ENCODE results near the gene STAT4. TPM values are rescaled to one million over a fixed set of nuclear protein-coding genes. Genes with fewer than 3 reads are reported as not detected.

The STAT4 gene
- total RNA-seq, 1 donor from 2014 or later: 89.9 TPM

GRCh38 chr2:191100216-191100615 is 50.6 kb downstream of the STAT4 start:
- intact Hi-C loops (cut with micrococcal nuclease): no loop called here

DNA sequence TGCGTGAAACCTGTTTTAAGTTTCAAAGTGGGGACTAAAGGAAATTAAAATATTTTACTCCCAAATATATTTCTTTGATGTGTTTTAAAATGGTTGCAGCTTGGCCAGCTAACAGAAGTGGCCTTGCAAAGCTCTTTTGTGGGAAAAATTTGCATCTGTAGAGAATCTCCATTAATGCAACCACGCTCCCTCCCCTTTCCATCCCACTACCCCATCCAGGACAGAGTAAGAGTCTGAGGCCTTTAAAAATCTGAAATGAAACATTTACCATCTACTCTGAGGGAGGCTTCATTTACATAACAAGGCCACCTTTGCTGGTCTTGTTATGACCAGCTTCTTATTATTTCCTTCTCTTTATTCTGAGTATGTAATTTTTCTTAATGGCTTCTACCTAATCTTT is 63.5 kb downstream of the STAT4 start:
- intact Hi-C loops (cut with micrococcal nuclease): no loop called here

DNA sequence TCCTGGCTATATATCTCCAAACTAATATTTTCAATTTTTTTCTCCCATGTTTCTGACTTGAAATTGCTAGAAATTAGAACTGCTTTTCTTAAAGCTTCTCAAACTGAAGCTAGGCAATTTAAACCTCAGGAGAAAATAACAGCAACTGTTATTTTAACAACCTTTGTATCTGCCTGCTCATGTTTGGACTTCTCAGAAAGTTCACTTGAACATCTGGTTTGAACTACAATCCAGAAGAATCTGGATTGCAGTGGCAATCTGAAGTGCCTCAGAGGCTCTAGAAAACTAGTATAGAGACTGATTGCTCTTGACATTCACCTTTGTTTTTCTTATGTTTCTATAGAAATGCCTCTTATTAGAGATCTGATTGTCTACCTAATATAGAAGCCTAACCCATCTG is 64.1 kb downstream of the STAT4 start:
- intact Hi-C loops (cut with micrococcal nuclease): no loop called here

DNA sequence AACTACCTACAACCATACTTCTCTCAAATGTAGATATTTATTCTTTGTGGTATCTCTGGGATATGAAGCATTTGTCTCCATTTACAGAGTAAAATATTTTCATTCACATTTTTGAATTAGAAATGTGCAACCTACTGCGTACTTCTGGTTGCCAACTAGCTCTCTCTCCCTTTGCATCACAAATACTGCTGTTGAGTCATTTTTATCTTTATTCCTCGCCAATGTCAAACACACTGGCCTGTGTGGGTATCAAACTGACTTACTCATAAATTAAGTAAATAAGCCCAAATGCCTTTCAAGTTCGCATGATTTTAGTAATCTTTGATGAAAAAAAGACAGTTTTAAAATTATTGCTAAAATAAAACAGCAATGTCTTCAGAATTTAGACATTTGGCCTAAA is 67.3 kb downstream of the STAT4 start:
- intact Hi-C loops (cut with micrococcal nuclease): no loop called here

GRCh38 chr2:191082321-191082720 is 68.5 kb downstream of the STAT4 start:
- intact Hi-C loops (cut with micrococcal nuclease): no loop called here

GRCh38 chr2:191081411-191082155 is 69.2 kb downstream of the STAT4 start:
- intact Hi-C loops (cut with micrococcal nuclease): no loop called here

DNA sequence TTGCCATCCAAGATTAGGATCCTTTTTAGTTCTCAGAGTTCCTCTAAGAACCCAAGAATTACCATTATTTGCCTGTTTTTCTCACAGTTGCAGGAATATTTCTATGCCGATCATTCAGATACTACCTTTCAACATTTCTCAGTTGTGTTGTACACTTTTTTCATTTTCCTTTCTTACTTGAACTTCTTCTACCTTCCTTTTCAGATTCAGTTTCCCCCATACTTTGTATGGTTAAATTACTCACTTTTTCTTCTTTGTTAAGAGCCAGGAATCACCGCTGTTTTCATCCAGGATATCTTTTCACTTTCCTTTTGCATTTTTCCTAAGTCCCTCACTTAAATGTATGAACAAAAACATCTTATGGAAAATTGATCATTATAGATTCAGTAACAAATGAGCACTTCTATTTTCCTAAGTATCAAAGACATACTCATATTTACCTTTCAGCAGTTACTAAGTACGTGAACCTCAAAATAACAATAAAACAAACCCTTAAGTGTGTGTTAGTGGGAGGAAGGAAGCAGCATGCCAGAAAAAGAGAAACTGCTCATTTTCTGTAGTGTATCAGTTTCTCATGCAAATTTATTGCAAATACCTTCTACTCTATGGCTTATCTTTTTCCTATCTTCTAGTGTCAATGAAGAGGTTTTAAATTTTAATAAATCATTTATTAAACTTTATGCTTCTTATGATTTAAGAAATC is 72.5 kb downstream of the STAT4 start:
- intact Hi-C loops (cut with micrococcal nuclease): loop anchor here (1.0 kb wide), 1 partner anchor 8 kb away; no protein-coding TSS in a partner anchor

- intact Hi-C loops (cut with micrococcal nuclease): loop anchor here (1.0 kb wide), 1 partner anchor 8 kb away; no protein-coding TSS in a partner anchor
Measured at GRCh38 chr2:191070276-191070675, 80.5 kb downstream of the STAT4 start.

DNA sequence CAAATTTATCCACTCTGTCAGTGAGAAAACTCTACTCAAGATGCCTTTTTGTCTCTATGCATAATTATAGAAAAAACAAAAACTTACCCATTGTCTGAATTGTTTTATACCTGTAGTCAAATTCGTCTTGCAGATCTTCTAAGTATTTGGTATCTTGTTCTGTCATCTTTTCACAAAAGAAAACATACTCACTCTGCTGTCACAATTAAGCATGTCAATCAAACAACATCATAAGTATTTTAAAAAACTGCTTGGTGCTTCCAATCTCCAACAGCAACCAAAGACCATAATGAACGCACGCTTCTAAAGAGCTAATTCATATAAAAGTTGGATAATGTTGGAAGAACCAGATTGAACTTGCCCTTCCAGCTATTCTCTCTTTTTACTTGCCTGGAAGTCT is 81.2 kb downstream of the STAT4 start:
- intact Hi-C loops (cut with micrococcal nuclease): loop anchor here (1.0 to 5.0 kb wide), 2 partner anchors 9 to 608 kb away; partner anchors contain the start of gene NABP1

DNA sequence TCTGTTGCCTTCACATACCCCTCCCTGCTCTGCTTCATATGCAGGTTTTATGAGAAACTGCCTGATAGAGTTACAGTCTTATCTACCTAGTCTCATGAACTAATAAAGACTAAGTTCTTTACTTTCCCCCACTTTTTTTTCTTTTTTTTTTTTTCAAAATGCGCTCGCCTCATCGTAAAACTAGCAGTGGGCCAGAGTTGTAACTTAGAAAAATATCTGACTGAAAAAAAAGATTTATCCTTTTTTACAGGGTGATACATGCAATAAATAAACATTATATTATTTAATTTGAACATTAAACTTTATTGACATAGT is 83.9 kb downstream of the STAT4 start:
- intact Hi-C loops (cut with micrococcal nuclease): loop anchor here (1.0 to 5.0 kb wide), 2 partner anchors 29 to 610 kb away; partner anchors contain the start of gene NABP1

DNA sequence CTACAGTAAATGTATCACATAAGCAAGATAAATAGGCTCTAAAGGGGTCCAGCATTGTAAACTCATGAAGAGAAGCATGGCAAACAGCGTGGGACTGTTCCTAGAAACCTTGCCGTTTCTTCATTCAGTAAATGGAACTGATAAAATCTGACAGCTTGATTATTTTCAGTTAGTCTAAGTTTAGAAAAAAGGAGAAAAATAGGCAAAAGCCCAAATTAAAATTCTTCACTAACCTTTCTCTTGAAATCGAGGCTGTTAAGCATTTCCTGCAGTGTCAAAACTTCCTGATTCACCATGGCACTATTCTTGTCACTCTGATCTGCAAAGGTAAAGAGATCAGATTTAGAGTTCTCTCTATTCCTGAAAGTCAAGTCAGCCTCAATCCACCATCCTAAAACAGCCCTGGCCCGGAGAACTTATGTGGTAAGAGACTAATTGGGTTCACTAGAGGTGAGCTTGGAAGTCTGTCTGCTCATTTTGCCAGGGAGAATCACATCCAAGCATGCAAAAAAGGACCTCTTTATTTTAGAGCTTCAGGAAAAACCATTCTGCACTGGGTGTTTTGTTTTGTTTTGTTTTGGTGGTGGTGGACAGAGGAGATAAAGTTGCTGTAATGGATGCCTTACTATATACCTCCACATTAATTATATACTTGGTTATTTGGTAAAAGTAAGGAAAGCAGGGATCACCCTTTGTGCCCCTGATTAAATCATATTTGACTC is 84.4 kb downstream of the STAT4 start:
- intact Hi-C loops (cut with micrococcal nuclease): loop anchor here (1.0 to 5.0 kb wide), 2 partner anchors 28 to 611 kb away; partner anchors contain the start of gene NABP1

DNA sequence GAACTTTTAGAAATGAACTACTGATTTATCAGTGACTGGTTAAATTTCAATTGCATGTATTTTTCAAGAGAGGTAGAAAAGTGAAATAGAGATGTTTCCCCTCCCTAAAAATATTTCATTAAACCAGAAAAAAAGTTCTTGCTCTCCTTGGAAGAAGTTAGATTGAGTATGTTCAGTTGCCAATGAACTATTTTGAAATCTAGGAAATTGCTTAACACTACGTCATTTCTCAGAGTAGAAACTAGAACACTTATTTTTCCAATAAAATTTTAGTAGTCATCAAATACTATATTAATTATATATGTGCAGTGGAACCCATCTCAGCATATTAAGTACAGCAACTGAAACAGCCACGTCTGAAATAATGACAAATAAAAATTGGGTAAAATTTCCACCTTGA is 85.0 kb downstream of the STAT4 start:
- intact Hi-C loops (cut with micrococcal nuclease): loop anchor here (1.0 to 5.0 kb wide), 3 partner anchors 27 to 612 kb away; partner anchors contain the start of gene NABP1

- intact Hi-C loops (cut with micrococcal nuclease): loop anchor here (1.0 to 2.0 kb wide), 5 partner anchors 8 to 86 kb away; partner anchors contain the start of gene STAT4
Measured at GRCh38 chr2:191064590-191064989, 86.2 kb downstream of the STAT4 start.

DNA sequence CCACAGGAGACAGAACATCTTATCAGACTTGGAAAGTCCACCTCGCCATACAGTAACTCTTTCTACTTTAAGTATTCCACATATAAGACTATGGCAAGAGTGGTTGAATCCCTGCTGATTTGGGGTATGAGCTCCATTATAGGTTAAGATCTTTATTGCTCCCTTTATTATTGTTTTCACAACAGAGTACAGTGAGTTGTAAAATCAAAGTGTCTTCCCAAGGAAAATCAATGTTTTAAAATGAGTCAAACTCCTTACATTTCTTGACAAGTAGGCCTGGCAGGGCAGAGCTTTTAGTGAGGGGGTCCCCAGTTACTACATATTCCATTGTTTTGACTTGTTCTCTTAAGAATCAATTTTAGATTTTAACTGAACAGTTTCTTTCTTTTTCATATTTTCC is 87.2 kb downstream of the STAT4 start:
- intact Hi-C loops (cut with micrococcal nuclease): no loop called here

- intact Hi-C loops (cut with micrococcal nuclease): no loop called here
Measured at GRCh38 chr2:191061381-191061980, 89.3 kb downstream of the STAT4 start.

DNA sequence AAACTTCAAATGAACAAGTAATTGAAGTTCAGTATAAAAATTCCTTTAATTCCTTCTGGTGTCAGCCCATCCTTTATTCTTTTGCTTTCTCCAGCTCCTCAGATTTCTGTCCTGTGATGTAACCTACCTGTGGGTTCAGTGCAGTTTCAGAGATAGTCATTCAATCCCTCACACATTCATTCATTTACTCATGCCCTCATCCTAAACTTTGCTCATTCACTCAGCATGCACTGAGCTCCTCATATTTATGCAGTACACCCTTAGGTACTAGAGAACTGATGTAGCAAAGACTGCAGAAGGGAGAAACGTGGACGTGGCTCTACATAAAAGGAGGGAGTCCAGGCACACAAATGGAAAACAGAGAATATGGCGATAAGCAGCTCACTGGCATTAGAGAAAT is 91.5 kb downstream of the STAT4 start:
- intact Hi-C loops (cut with micrococcal nuclease): loop anchor here (10.0 kb wide), 1 partner anchor 1105 kb away; no protein-coding TSS in a partner anchor

- intact Hi-C loops (cut with micrococcal nuclease): loop anchor here (1.0 to 10.0 kb wide), 2 partner anchors 8 to 1109 kb away; no protein-coding TSS in a partner anchor
Measured at GRCh38 chr2:191056228-191056627, 94.6 kb downstream of the STAT4 start.

- intact Hi-C loops (cut with micrococcal nuclease): loop anchor here (2.0 to 10.0 kb wide), 4 partner anchors 112 to 1112 kb away; partner anchors contain the start of gene MYO1B
Measured at GRCh38 chr2:191053256-191053655, 97.5 kb downstream of the STAT4 start.

DNA sequence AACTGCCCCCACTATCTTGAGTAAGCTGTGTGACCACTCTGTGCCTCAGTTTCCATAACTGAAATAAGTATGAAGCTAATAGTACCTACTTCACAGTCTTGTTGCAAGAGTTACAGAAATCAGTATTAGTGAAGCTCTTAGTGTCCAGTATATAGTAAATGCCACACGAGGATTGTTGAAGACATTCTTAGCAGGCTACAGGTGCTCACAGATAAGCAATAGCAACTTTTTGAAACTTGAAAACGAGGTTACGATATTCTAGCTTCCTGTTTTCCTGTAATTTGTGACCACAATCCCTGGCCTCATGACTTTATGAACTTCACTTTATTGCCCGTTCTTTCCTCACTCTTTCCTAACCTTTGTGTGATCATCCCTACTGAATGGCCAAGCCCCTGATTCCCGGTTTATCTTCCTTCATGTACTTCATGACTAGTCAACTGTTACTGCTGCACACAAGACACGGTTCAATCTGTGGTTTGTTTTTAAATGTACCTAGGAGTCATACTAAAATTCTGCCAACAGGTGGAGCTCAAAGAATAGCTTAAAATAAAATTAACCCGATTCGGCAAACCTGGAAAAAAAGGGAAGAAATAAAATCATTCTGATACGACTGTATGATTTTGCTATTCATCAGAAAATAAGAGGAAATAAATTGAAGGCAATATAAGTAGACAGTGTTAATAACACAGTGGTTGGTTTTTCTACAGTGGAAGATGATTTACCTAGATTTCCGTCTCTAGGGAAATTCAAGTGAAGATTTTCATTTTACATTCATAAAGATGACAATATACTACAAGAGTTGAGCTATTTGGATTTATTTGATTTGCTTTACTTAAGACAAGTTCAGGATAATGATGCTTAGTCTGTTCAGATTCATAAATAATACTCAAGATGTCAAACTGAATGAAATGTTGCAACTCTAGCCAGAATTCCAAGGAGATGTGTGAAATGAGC is 98.7 kb downstream of the STAT4 start:
- intact Hi-C loops (cut with micrococcal nuclease): loop anchor here (1.0 to 10.0 kb wide), 10 partner anchors 12 to 1113 kb away; partner anchors contain the start of genes MYO1B and STAT4

DNA sequence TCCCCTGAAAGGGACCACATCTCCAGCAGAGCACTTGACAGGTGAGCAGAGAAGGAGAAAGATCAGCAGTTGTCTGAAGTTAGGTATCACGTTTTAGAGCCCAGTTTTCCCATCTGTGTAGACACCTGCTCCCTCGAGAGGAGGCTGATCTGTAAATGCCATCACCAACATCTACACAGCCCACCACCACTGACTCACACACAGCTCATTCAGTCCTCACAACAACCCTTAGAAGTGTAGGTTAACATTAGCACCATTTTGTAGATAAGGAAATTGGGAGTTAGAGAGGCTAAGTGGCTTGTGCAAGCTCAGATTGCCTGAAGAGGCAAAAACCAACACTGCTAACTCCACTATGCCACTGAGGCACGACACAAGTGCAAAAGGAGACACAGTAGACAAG is 99.6 kb downstream of the STAT4 start:
- intact Hi-C loops (cut with micrococcal nuclease): loop anchor here (1.0 to 10.0 kb wide), 4 partner anchors 13 to 1114 kb away; partner anchors contain the start of gene MYO1B
